Breast epithelium (tissue), 4 donors: ENCODE measurements around the gene CRYGD. TPM values are rescaled to one million over a fixed set of nuclear protein-coding genes. Genes with fewer than 3 reads are reported as not detected.
"Not testable (repeated sequence)": the region's sequence is repeated elsewhere in the genome, so short reads cannot be mapped to it uniquely, and the experiment has no call there.

Experiments
- DNase-seq, 2 donors: peaks; one replicate each; pipeline ENCODE4 v3.0.0-alpha.2; 2019; ENCODE audit warnings: low spot score in 2 of 2
- H3K27ac ChIP-seq, 2 donors: fragments of 200-600 bp; sonication (generic) in 1 of 2; one replicate each; pipeline ENCODE4 v1.5.1; 2016 to 2019; ENCODE audit warnings: mild to moderate bottlenecking in 1 of 2
- H3K27me3 ChIP-seq, 2 donors: fragments of 200-600 bp; sonication (generic) in 1 of 2; one replicate each; pipeline versions ENCODE4 v1.5.1 to v1.6.0; 2017 to 2019; ENCODE audit warnings: control low read depth in 1 of 2, mild to moderate bottlenecking in 1 of 2
- H3K36me3 ChIP-seq: fragments of 200-600 bp; one replicate; pipeline ENCODE4 v1.5.1; 2019
- H3K4me1 ChIP-seq, 2 donors: fragments of 200-600 bp; sonication (generic); one replicate each; pipeline ENCODE4 v1.5.1; 2016 to 2019; ENCODE audit warnings: control low read depth in 1 of 2
- H3K4me3 ChIP-seq, 3 donors: fragments of 200-600 bp; sonication (generic); 1 replicate in 2 of 3; 2 replicates in 1 of 3; pipeline ENCODE4 v1.5.1; 2016 to 2019; ENCODE audit warnings: mild to moderate bottlenecking in 3 of 3, moderate library complexity in 2 of 3
- H3K9me3 ChIP-seq, 2 donors: fragments of 200-600 bp; sonication (generic) in 1 of 2; one replicate each; pipeline ENCODE4 v1.5.1; 2016 to 2019; ENCODE audit warnings: control low read depth in 1 of 2
- CTCF ChIP-seq, 3 donors: fragments of 450-650 bp; IDR thresholded peaks; one replicate each; pipeline ENCODE4 v1.5.1; 2016 to 2017; ENCODE audit warnings: antibody characterized with exemption in 3 of 3, mild to moderate bottlenecking in 3 of 3, moderate library complexity in 3 of 3
- POLR2A ChIP-seq: fragments of 450-650 bp; IDR thresholded peaks from one replicate; pipeline ENCODE4 v1.6.1; 2016; ENCODE audit warnings: antibody characterized with exemption, mild to moderate bottlenecking, moderate library complexity
- POLR2AphosphoS5 ChIP-seq, 3 donors: sonication (generic); formaldehyde crosslinking; IDR thresholded peaks; one replicate each; pipeline ENCODE4 v1.6.1; 2017; ENCODE audit warnings: antibody characterized with exemption in 3 of 3
- intact Hi-C: fragments of 100-400 bp; cut with DNase I; formaldehyde crosslinking; loops from one replicate; pipeline ENCODE4 v1.15.1; 2023; ENCODE audit warnings: low total_unique reads
- total RNA-seq, 3 donors: library from RNA; depleted of rRNA; stranded (reverse); fragments of >200 nt; gene quantifications; one replicate each; pipeline ENCODE4 v1.1.0, GENCODE V29; 2016

CRYGD gene
- total RNA-seq, 3 donors from 2014 or later = not detected

DNA sequence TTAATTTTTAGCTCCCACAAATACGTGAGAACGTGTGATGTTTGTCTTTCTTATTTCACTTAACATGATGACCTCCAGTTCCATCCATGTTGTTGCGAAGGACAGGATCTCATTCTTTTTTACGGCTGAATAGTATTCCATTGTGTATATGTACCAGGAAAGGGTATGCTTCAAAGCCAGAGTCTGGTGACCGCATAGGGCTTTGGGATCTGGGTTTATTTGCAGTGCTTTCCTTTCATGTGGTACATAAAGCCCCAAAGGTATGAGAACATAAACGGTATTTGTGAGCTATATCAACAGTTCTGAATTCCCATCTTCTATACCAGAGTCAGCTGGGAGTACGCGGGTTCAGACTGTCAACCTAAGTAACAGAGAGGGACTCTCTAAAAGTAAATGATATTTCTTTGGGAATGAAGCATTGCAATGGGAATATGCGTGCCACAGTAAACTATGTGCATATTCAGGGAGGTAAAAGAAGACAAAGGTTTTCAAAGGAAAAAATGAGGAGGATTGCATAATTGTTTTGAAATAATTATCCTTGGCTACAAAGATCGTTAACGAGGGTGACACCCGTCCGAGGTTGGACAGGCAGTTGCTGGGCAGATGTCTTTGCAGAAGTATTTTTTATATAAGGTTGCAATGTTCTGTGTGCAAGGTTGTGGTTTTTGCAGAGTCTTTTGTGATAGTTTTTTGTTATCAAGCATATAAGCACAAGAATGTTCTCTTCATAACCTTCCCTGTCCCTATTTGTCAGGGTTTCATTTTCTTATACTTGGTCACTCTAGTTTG, 24.4 kb downstream of the CRYGD start:
- TF ChIP-seq POLR2AphosphoS5 (IDR thresholded peaks at IDR 0.05) (no peak), POLR2A (no peak), CTCF (IDR thresholded peaks at IDR 0.05) (no peak)
- DNase-seq = no peak
- no peaks in the 10 kb centered on the region for H3K9me3 ChIP-seq
- no peaks in the 10 kb centered on the region for H3K4me1 ChIP-seq
- H3K36me3 ChIP-seq = no peaks in the 10 kb centered on the region
- H3K27me3 ChIP-seq = no peaks in the 10 kb centered on the region
- H3K4me3 ChIP-seq = no peak overlapping the region
- H3K27ac ChIP-seq = no peak overlapping the region
- intact Hi-C loops = no loop called here

DNA sequence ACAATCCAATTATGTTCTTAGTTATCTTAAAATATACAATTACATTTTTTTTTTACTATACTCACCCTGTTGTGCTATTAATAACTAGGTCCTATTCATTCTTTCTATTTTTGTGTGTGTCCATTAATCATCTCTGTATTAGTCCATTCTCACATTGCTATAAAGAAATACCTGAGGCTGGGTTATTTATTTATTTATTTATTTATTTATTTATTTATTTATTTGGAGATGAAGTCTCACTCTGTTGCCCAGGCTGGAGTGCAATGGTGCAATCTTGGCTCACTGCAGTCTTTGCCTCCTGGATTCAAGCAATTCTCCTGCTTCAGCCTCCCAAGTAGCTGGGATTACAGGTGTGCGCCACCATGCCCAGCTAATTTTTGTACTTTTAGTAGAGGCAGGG, 25.6 kb downstream of the CRYGD start:
- H3K36me3 ChIP-seq, H3K4me1 ChIP-seq, intact Hi-C loops, H3K9me3 ChIP-seq, H3K27me3 ChIP-seq, H3K4me3 ChIP-seq, H3K27ac ChIP-seq, DNase-seq: not testable (repeated sequence)

- no peak for DNase-seq
- intact Hi-C loops = no loop called here
- Histone ChIP-seq H3K36me3 (no peaks in the 10 kb centered on the region), H3K27me3 (no peaks in the 10 kb centered on the region), H3K4me1 (no peaks in the 10 kb centered on the region), H3K27ac (no peak overlapping the region), H3K4me3 (no peak overlapping the region), H3K9me3 (no peaks in the 10 kb centered on the region)
- TF ChIP-seq CTCF (IDR thresholded peaks at IDR 0.05) (no peak), POLR2A (no peak), POLR2AphosphoS5 (IDR thresholded peaks at IDR 0.05) (no peak)
These were observed 26.1 kb downstream of the CRYGD start for GRCh38 chr2:208098267-208098666.

DNA sequence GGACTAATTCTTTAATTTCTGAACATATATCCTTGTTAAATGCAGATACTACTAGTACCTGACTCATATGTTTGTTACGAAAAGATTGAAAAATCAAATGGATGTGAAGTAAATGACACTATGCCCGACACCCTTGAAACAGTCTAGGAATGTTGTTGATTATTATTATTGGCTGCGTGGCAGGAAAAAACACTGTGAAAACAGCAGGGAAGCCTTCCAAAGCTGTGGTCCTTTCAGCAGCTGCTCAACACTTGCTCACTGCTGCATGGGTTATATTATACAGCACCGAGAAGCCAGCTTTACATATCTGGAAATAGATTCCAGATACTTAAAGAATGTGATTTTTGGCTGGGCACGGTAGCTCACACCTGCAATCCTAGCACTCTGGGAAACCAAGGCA, 26.5 kb downstream of the CRYGD start:
- no peaks in the 10 kb centered on the region for H3K9me3 ChIP-seq
- H3K36me3 ChIP-seq = no peaks in the 10 kb centered on the region
- no peak for TF ChIP-seq CTCF (IDR thresholded peaks at IDR 0.05)
- TF ChIP-seq POLR2AphosphoS5 (IDR thresholded peaks at IDR 0.05) = no peak
- no peak for TF ChIP-seq POLR2A
- no peak overlapping the region for H3K27ac ChIP-seq
- intact Hi-C loops = no loop called here
- no peaks in the 10 kb centered on the region for H3K27me3 ChIP-seq
- no peaks in the 10 kb centered on the region for H3K4me1 ChIP-seq
- H3K4me3 ChIP-seq = no peak overlapping the region
- DNase-seq = no peak

DNA sequence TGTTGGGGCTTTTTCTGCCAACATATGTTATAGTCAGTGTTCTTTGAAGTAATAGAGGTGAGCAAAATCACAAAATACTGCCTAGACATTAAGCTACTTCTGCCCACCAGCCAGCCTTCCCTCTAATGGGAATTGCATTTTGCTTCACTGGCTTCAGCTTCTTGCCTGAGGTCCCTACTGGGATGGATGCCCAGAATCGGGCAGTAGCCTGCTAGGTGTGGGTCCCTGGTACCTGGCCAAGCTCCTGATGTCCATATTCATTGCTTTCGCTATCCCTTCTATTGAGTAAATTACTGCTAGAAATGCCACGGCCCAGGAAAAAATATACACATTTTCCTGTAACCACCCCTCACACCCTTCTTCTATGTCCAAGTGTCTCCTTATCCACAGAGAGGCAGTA, 27.0 kb downstream of the CRYGD start:
- no peaks in the 10 kb centered on the region for H3K4me1 ChIP-seq
- H3K36me3 ChIP-seq = no peaks in the 10 kb centered on the region
- no peak for TF ChIP-seq POLR2A
- no peak for TF ChIP-seq POLR2AphosphoS5 (IDR thresholded peaks at IDR 0.05)
- no peak for TF ChIP-seq CTCF (IDR thresholded peaks at IDR 0.05)
- intact Hi-C loops = no loop called here
- no peaks in the 10 kb centered on the region for H3K9me3 ChIP-seq
- no peaks in the 10 kb centered on the region for H3K27me3 ChIP-seq
- no peak overlapping the region for H3K27ac ChIP-seq
- no peak overlapping the region for H3K4me3 ChIP-seq
- DNase-seq = no peak
